NCI-H1694 treated with DMSO at 0.1 percent for 48 hours (cell line): ENCODE results near the gene MUSTN1.

Experiments used
- DNase-seq: peaks from one replicate; lab custom pipeline; 2025; lab: John Stamatoyannopoulos, UW

The MUSTN1 gene

GRCh38 chr3:52834871-52835501 is at the start of gene MUSTN1:
Gene MUSTN1 (minus strand): TSS chr3:52835019. CDS start chr3:52834948, 71 bp downstream.
- DNase-seq: no peak

- no peak for DNase-seq
Observed at GRCh38 chr3:52882377-52882776, 47.6 kb upstream of the MUSTN1 start.

- DNase-seq: no peak
Observed at GRCh38 chr3:52881871-52882270, 47.1 kb upstream of the MUSTN1 start.

DNA sequence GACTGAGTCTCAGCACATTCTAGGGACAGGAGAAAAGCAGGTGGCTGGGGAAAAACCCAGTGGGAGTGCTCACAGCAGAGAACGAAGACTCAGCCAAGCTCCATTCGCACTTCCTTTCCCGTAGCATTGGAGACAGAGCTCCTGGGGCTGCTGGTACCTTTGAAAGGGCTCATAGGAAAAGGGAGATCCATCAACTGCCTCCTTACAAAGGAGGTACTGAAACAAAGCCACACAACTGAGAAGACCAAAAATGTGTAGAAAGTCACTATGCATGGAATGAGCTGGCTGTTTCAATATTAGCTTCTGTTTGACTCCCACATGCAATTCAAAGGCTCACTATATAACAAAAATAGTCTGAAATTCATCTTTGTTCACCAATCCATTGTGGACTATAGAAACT is 45.7 kb upstream of the MUSTN1 start:
- DNase-seq: no peak

- no peak for DNase-seq
Observed at GRCh38 chr3:52880047-52880446, 45.2 kb upstream of the MUSTN1 start.

- DNase-seq: no peak
Observed at GRCh38 chr3:52879581-52879980, 44.8 kb upstream of the MUSTN1 start.

GRCh38 chr3:52879090-52879489 is 44.3 kb upstream of the MUSTN1 start:
- DNase-seq: no peak

DNA sequence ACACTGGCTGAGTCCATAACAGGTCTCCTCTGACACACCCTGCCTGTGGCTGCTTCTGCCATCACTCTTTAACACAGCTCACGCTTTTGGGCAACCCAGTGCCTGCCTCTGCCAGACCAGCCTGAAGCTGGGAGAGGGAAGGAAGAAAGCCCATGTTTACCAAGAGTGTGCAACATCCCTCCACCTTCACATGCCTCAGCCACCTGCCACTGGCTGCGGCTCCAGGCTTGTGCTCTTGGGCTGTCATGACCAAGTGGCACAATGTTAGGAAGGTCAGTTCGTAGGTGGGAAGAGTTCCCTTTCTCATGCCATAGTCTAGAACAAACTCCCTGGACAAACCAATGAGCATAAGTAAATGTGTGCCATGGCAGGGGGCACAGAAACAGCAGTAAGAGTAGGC is 42.3 kb upstream of the MUSTN1 start:
- no peak for DNase-seq

GRCh38 chr3:52874864-52875587 is 40.2 kb upstream of the MUSTN1 start:
- DNase-seq: no peak

- no peak for DNase-seq
Observed at GRCh38 chr3:52874160-52874701, 39.4 kb upstream of the MUSTN1 start.

GRCh38 chr3:52873433-52874159 is 38.8 kb upstream of the MUSTN1 start:
- no peak for DNase-seq

DNA sequence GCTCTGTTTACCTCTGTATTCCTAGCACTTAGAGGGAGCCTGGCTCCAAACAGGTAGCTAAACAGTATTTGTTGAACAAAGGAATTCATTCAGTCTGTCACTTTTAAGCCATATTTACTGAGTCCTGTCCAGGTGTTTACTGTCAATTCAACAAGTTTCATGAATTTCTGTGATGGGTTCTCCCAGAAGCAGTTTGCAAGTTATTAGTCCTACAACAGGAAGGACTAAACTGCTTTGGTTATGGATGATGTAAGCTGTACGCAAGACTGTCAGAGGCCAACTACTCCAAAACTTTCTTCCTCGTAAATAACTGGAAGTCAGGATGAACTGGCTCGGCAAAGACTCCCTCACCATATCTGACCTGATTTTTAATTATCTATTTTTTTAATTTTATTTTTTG is 37.4 kb upstream of the MUSTN1 start:
- no peak for DNase-seq

DNA sequence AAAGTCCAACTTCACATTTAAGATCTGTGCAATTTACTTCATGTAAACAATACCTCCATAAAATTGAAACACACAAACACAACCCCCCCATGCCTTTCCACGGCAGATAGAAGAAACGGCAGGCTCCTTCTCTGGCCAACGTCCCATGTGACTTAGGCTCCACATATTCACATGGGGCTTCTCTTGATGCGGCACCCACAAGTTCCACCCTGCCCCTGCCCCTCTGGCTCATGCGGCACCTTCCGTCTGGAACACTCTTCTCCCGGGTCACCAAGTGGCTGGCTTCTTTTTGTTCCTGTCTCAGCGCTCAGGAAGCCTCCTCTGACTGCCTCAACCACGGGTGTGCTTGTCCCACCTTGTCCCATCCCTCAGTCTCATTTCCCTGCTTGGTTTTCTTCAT is 36.9 kb upstream of the MUSTN1 start:
- no peak for DNase-seq

- no peak for DNase-seq
Observed at GRCh38 chr3:52870471-52870870, 35.7 kb upstream of the MUSTN1 start.

- no peak for DNase-seq
Observed at GRCh38 chr3:52866427-52866826, 31.6 kb upstream of the MUSTN1 start.

DNA sequence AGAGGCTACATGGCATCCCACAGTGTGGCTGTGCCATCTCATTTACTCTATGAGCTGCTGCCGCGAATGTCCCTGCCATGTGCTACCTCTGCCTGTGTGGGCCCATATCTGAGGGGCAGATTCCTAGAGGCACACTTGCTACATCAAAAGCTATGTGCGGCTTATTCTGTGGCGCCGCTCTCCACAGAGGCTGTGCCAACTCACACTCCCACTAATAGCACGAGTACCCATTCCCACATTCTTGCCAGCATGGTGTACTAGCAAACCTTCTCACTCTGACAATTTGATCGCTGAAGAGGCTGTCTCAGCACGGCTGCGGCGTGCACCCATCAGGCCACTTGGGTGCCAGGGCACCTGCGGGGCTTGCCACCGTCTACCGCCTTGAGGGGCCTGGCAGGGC is 31.2 kb upstream of the MUSTN1 start:
- no peak for DNase-seq

DNA sequence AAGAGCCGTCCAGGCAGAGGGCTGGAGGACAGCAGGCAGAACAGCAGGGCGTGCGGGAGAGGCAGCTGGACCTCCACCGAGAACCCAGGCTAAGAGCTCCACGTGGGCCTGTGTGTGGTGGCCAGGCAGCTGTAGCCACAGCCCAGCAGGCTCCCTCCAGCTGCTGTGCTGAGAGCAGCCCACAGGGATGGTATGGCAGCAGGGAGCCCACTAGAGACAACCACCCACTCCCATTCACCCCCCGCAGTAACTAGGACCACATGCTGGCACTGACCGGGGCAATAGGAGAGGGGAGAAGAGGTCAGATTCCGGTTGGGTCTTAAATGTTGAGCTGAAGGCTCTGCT is 25.6 kb upstream of the MUSTN1 start:
- no peak for DNase-seq

DNA sequence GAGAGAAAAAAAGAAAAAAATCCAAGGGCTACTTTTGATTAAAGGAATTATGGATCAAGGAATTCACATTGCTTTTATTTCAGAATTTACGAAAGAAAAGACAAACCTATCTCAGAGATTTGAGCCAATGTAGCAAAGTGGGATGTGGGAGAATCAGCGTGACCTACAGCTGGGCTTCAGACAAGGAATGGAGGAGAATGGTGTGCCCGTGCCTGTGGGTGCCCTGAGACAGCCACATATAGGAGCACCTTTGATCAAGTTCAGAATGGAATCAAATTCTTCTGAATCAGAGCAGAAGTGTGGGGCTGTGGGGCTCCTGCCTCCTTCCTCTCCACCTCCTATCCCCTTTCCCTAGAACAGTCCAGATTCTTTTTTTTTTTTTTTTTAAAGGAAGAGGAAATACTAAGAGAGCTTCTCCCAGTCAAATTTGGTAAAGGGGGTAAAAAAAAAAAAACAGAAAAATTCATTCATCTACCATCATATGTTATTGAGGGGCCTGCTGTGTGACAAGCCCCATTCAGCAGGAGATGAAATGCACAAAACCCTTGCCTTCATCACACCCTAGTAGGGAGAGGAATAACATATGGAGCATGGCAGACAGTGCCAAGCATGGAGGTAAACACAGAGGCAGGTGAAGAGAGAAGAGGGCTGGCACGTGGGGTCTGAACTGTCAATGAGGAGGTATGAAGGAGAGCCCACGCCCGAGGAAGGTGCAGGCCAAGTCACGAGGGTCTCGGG is 25.0 kb upstream of the MUSTN1 start:
- no peak for DNase-seq

DNA sequence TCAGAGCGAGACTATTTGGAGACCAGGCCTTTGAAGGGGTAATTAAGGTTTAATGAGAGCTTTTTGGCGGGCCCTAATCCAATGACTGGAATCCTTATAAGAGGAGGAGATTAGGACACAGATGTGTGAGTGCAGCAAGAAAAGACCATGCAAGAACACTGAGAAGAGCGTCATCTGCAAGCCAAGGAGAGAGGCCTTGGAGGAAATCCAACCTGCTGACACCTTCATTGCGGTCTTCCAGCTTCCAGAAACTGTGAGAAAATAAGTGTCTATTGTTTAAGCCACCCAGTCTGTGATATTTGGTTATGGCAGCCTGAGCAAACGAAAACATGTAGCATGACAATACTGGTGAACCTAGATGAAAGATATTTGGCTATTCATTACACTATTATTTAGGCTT is 23.0 kb upstream of the MUSTN1 start:
- no peak for DNase-seq

DNA sequence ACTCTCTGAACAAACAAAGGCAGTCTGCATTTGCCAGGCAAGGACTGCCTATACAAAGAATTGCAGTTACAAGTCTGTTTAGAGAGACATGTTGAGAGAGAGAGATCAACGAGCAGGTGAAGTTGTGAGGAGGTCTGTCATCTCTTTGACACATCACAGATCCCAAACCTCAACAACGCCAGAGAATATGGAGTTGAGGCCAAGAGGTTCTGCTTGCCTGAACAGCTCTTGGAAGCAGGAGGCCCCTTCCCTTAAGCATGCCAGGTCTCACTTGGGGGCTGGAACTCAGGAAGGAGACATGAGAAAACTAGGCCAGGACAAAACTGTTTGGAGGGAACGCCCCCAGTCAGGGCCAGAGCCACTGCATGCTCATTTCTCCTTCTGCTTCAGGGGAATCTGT is 22.3 kb upstream of the MUSTN1 start:
- no peak for DNase-seq

DNA sequence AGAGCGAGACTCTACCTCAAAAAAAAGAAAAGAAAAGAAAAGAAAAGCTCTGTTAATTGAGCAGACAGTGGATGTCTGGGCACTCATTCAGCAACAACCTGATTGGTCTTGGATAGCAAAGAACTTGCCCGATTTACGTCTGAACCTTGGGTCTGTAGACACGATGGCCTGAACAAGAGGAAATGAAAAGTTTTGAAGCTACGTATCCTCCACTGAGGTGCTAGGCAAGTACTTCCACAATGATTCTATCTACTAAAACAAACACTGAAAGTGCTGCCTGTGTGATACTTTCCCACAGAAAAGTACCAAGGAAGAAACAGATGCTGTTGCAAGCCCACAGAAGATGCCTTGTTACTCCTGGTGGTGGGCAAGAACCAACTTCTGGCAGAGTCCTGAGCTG is 21.8 kb upstream of the MUSTN1 start:
- DNase-seq: no peak

DNA sequence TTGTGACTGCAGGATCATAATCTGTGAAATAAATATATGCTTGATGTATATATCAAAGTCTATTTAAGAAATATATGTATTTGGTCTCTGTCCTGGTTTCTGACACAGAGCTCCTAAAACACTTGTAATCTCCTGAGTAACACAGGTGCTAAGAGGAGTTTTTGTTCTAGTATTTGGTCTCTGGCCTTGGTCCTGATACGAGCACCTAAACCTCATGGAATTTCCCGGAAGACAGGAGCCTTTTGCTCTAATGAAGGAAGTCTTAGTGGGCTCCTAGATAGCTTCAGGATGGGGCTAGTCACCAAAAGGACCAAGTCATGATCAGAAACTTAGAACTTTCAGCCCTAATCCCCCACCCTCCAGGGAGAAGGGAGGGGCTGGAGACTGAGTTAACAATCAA is 19.2 kb upstream of the MUSTN1 start:
- DNase-seq: no peak
